ENCODE data around the gene MYO19.
"Not testable (repeated sequence)": the region's sequence is repeated elsewhere in the genome, so short reads cannot be mapped to it uniquely, and the experiment has no call there.

MYO19 gene

DNA sequence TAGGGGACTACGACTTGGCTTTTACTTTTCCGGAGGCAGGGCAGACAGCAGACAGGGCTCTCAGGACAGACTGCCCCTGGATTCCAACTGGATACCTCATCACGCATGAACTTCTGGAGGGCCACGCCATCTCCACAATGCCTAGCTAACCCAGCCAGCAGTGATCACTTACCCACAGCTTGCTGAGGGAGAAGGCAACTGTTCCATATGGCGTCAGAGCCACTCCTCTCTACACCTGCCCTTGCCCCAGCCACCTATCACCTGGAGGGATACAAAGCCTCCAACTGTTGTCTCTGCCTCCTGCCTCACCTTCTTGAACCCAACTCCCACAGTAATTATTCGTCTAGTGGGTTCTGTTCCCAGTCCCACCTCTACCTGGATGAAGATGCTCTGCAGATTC, 8.8 kb downstream of the MYO19 start:
- Histone ChIP-seq H3K27ac (ENCODE audit: low read depth, low read length) (no peak overlapping the region), H3K4me1 (ENCODE audit: control insufficient read depth, insufficient read depth, low read length) (no peaks in the 10 kb centered on the region), H3K4me3 (ENCODE audit: low read length) (no peak overlapping the region), H3K36me3 (ENCODE audit: control insufficient read depth, insufficient read depth, low read length) (peaks cover 22% of the 10 kb centered on the region), H3K27me3 (ENCODE audit: control insufficient read depth, insufficient read depth, low read length) (no peaks in the 10 kb centered on the region), H3K9ac (ENCODE audit: low read length) (no peak overlapping the region)

DNA sequence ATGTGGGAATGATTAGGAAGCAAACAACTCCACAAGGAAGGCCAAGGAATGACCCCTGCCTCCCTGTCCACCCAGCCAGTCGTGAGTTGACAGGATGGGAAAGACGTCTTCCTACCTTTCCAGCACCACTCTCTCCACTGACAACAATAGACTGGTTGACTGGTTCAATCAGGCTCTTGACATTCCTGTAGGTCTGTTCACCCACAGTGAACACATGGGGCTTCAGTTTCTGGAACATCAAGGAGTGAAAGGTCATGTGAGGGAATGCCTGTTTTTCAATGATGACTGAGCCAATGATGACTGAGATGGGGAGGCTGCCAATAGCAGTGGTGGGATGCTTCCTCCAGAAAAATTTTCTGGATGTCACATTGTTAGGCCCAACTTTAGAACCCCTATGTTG, 9.6 kb downstream of the MYO19 start:
- no peak overlapping the region for H3K4me3 ChIP-seq (ENCODE audit: low read length)
- no peaks in the 10 kb centered on the region for H3K4me1 ChIP-seq (ENCODE audit: control insufficient read depth, insufficient read depth, low read length)
- H3K9ac ChIP-seq (ENCODE audit: low read length), result no peak overlapping the region
- H3K27ac ChIP-seq (ENCODE audit: low read depth, low read length), result no peak overlapping the region
- H3K36me3 ChIP-seq (ENCODE audit: control insufficient read depth, insufficient read depth, low read length), result peaks cover 22% of the 10 kb centered on the region
- no peaks in the 10 kb centered on the region for H3K27me3 ChIP-seq (ENCODE audit: control insufficient read depth, insufficient read depth, low read length)

GRCh38 chr17:36524428-36524876, 10.2 kb downstream of the MYO19 start:
- Histone ChIP-seq H3K36me3 (ENCODE audit: control insufficient read depth, insufficient read depth, low read length) (peaks cover 22% of the 10 kb centered on the region), H3K4me1 (ENCODE audit: control insufficient read depth, insufficient read depth, low read length) (no peaks in the 10 kb centered on the region), H3K27ac (ENCODE audit: low read depth, low read length) (no peak overlapping the region), H3K4me3 (ENCODE audit: low read length) (no peak overlapping the region), H3K9ac (ENCODE audit: low read length) (no peak overlapping the region), H3K27me3 (ENCODE audit: control insufficient read depth, insufficient read depth, low read length) (no peaks in the 10 kb centered on the region)

DNA sequence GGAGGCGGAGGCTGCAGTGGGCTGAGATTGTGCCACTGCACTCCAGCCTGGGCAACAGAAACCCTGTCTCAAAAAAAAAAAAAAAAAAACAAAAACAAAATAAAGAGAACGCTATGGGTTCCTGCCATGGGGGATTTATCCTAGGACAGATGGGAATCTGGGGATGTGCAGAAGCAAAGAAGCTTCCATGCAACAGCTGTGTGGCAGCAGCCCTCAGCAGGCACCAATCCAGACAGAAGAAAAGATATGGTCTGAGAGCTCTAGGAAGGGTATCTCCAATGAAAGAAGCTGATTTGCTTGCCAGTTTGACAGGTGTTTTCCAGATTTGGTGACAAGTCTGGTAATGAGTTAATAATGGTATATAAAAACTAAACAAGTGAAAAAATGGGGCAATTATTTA, 11.6 kb downstream of the MYO19 start:
- H3K36me3 ChIP-seq (ENCODE audit: control insufficient read depth, insufficient read depth, low read length), result peaks cover 22% of the 10 kb centered on the region
- H3K27me3 ChIP-seq (ENCODE audit: control insufficient read depth, insufficient read depth, low read length), result no peaks in the 10 kb centered on the region
- no peaks in the 10 kb centered on the region for H3K4me1 ChIP-seq (ENCODE audit: control insufficient read depth, insufficient read depth, low read length)
- H3K4me3 ChIP-seq (ENCODE audit: low read length), result no peak overlapping the region
- H3K9ac ChIP-seq (ENCODE audit: low read length), result no peak overlapping the region
- H3K27ac ChIP-seq (ENCODE audit: low read depth, low read length), result no peak overlapping the region

GRCh38 chr17:36515837-36516236, 18.8 kb downstream of the MYO19 start:
- Histone ChIP-seq H3K27ac (ENCODE audit: low read depth, low read length) (no peak overlapping the region), H3K4me3 (ENCODE audit: low read length) (no peak overlapping the region), H3K27me3 (ENCODE audit: control insufficient read depth, insufficient read depth, low read length) (no peaks in the 10 kb centered on the region), H3K4me1 (ENCODE audit: control insufficient read depth, insufficient read depth, low read length) (no peaks in the 10 kb centered on the region), H3K36me3 (ENCODE audit: control insufficient read depth, insufficient read depth, low read length) (peaks cover 13% of the 10 kb centered on the region), H3K9ac (ENCODE audit: low read length) (no peak overlapping the region)

GRCh38 chr17:36514856-36515255, 19.8 kb downstream of the MYO19 start:
- Histone ChIP-seq H3K4me3 (ENCODE audit: low read length) (no peak overlapping the region), H3K27ac (ENCODE audit: low read depth, low read length) (no peak overlapping the region), H3K9ac (ENCODE audit: low read length) (no peak overlapping the region), H3K4me1 (ENCODE audit: control insufficient read depth, insufficient read depth, low read length) (no peaks in the 10 kb centered on the region), H3K27me3 (ENCODE audit: control insufficient read depth, insufficient read depth, low read length) (no peaks in the 10 kb centered on the region), H3K36me3 (ENCODE audit: control insufficient read depth, insufficient read depth, low read length) (peaks cover 13% of the 10 kb centered on the region)

- peaks cover 13% of the 10 kb centered on the region for H3K36me3 ChIP-seq (ENCODE audit: control insufficient read depth, insufficient read depth, low read length)
- H3K27me3 ChIP-seq (ENCODE audit: control insufficient read depth, insufficient read depth, low read length), result no peaks in the 10 kb centered on the region
- no peaks in the 10 kb centered on the region for H3K4me1 ChIP-seq (ENCODE audit: control insufficient read depth, insufficient read depth, low read length)
- H3K4me3 ChIP-seq (ENCODE audit: low read length), result no peak overlapping the region
- H3K27ac ChIP-seq (ENCODE audit: low read depth, low read length), result no peak overlapping the region
- H3K9ac ChIP-seq (ENCODE audit: low read length), result no peak overlapping the region
Observed at GRCh38 chr17:36512641-36513040, 22.0 kb downstream of the MYO19 start.

DNA sequence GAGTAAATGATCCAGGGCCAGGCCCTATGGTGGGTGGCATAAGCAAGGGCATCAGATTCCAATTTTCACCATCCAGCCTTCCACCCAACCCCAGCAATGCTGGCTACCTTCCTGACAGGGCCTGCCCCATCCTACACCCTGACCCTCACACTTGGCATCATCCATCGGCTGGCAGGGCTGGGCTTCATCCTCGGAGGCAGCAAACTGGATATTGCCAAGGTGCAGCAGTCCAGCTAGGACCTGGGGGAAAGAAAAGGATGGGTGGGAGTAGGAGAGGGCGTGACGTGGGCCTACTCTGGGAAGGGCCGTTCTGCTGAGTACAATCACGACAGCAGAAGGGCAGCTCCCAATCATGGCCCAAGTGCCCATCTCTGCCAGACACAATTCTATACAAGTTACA, 23.5 kb downstream of the MYO19 start:
- no peak overlapping the region for H3K27ac ChIP-seq (ENCODE audit: low read depth, low read length)
- no peaks in the 10 kb centered on the region for H3K27me3 ChIP-seq (ENCODE audit: control insufficient read depth, insufficient read depth, low read length)
- H3K4me1 ChIP-seq (ENCODE audit: control insufficient read depth, insufficient read depth, low read length), result no peaks in the 10 kb centered on the region
- no peak overlapping the region for H3K9ac ChIP-seq (ENCODE audit: low read length)
- H3K4me3 ChIP-seq (ENCODE audit: low read length), result no peak overlapping the region
- H3K36me3 ChIP-seq (ENCODE audit: control insufficient read depth, insufficient read depth, low read length), result peaks cover 16% of the 10 kb centered on the region

GRCh38 chr17:36510636-36511035, 24.0 kb downstream of the MYO19 start:
- Histone ChIP-seq H3K27me3 (ENCODE audit: control insufficient read depth, insufficient read depth, low read length) (no peaks in the 10 kb centered on the region), H3K36me3 (ENCODE audit: control insufficient read depth, insufficient read depth, low read length) (peaks cover 16% of the 10 kb centered on the region), H3K4me3 (ENCODE audit: low read length) (no peak overlapping the region), H3K9ac (ENCODE audit: low read length) (no peak overlapping the region), H3K27ac (ENCODE audit: low read depth, low read length) (no peak overlapping the region), H3K4me1 (ENCODE audit: control insufficient read depth, insufficient read depth, low read length) (no peaks in the 10 kb centered on the region)

DNA sequence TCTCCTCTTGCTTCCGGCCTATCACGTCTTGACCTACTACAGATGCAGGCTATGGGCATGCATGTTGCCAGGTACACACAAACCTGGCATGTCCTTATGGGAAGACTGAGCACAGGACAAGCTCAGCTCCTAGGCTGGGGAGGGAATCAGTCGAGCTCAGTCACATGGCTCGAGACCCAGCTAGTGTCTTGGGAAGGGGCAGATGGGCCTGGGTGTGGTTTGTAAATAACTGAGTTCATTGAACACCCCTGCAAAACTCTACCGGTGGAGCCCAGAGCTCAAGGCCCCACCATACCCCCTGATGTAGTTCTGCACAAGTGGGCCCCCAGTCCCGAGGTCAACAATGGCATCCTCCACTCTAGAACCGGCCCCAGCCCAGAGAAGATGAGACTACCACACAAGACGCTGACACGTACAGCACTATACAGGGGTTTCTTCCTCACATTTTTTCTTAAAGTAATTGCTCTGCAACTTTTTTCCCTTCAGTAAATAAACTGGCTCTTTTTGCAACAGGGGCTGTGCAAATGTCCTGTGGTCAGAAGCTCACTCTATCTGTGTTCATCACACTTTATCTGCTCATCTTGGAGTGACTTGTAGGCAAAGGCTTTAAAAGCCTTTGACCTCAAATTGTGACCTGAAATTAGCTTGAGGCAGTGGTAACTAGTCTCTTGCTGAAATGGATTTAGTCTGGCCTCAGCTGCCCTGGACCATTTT, 25.2 kb downstream of the MYO19 start:
- no peak overlapping the region for H3K27ac ChIP-seq (ENCODE audit: low read depth, low read length)
- no peaks in the 10 kb centered on the region for H3K4me1 ChIP-seq (ENCODE audit: control insufficient read depth, insufficient read depth, low read length)
- no peak overlapping the region for H3K4me3 ChIP-seq (ENCODE audit: low read length)
- peaks cover 20% of the 10 kb centered on the region for H3K36me3 ChIP-seq (ENCODE audit: control insufficient read depth, insufficient read depth, low read length)
- H3K9ac ChIP-seq (ENCODE audit: low read length), result no peak overlapping the region
- H3K27me3 ChIP-seq (ENCODE audit: control insufficient read depth, insufficient read depth, low read length), result no peaks in the 10 kb centered on the region

GRCh38 chr17:36508439-36508838, 26.2 kb downstream of the MYO19 start:
- H3K9ac ChIP-seq (ENCODE audit: low read length); H3K4me3 ChIP-seq (ENCODE audit: low read length); H3K4me1 ChIP-seq (ENCODE audit: control insufficient read depth, insufficient read depth, low read length); H3K27me3 ChIP-seq (ENCODE audit: control insufficient read depth, insufficient read depth, low read length); H3K27ac ChIP-seq (ENCODE audit: low read depth, low read length): not testable (repeated sequence)
- H3K36me3 ChIP-seq (ENCODE audit: control insufficient read depth, insufficient read depth, low read length), result peaks cover 22% of the 10 kb centered on the region

DNA sequence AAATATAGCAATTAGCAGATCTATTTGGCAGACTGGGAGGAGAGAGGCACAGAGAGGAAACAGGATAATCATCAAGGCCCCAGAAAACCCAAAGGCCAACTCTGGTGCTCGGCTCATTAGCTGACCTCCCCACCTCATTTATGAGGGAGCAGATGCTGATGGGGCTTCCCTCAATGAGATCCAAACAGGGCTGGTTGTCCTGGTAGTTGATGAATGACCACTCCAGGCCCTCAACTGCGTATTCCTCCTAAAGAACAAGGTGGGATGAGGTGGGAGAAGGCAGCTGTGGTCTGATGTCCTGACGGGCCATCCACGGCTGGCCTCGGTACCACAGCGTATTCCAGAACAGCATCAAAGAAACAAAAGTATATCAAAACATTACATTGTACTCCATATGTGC, 27.4 kb downstream of the MYO19 start:
- no peak overlapping the region for H3K4me3 ChIP-seq (ENCODE audit: low read length)

GRCh38 chr17:36506831-36507230, 27.8 kb downstream of the MYO19 start:
- H3K9ac ChIP-seq (ENCODE audit: low read length), result no peak overlapping the region
- H3K4me1 ChIP-seq (ENCODE audit: control insufficient read depth, insufficient read depth, low read length), result no peaks in the 10 kb centered on the region
- H3K27ac ChIP-seq (ENCODE audit: low read depth, low read length), result no peak overlapping the region
- no peak overlapping the region for H3K4me3 ChIP-seq (ENCODE audit: low read length)
- no peaks in the 10 kb centered on the region for H3K27me3 ChIP-seq (ENCODE audit: control insufficient read depth, insufficient read depth, low read length)
- H3K36me3 ChIP-seq (ENCODE audit: control insufficient read depth, insufficient read depth, low read length), result peaks cover 14% of the 10 kb centered on the region

More for the DNA sequence above, 27.4 kb downstream of the MYO19 start:
- H3K27me3 ChIP-seq (ENCODE audit: control insufficient read depth, insufficient read depth, low read length), result no peaks in the 10 kb centered on the region
- no peaks in the 10 kb centered on the region for H3K4me1 ChIP-seq (ENCODE audit: control insufficient read depth, insufficient read depth, low read length)
- no peak overlapping the region for H3K9ac ChIP-seq (ENCODE audit: low read length)
- peaks cover 14% of the 10 kb centered on the region for H3K36me3 ChIP-seq (ENCODE audit: control insufficient read depth, insufficient read depth, low read length)
- no peak overlapping the region for H3K27ac ChIP-seq (ENCODE audit: low read depth, low read length)

Data from rectal smooth muscle tissue (tissue), 1 donor.